DND-41 (cell line): ENCODE measurements around the gene INTU.

ENCODE experiments used
- CTCF ChIP-seq: IDR thresholded peaks from 2 replicates; pipeline ENCODE4 v1.5.1; 2012; ENCODE audit warnings: borderline replicate concordance, low read length, moderate library complexity, mild to moderate bottlenecking; ENCODE audit not compliant: poor library complexity, severe bottlenecking; ENCODE audit errors: extremely low read depth
- EZH2 ChIP-seq: IDR thresholded peaks from 3 replicates; pipeline ENCODE4 v1.6.1; 2012; ENCODE audit warnings: borderline replicate concordance, low read depth, mild to moderate bottlenecking, moderate library complexity, low read length, inconsistent platforms; ENCODE audit not compliant: severe bottlenecking

DNA sequence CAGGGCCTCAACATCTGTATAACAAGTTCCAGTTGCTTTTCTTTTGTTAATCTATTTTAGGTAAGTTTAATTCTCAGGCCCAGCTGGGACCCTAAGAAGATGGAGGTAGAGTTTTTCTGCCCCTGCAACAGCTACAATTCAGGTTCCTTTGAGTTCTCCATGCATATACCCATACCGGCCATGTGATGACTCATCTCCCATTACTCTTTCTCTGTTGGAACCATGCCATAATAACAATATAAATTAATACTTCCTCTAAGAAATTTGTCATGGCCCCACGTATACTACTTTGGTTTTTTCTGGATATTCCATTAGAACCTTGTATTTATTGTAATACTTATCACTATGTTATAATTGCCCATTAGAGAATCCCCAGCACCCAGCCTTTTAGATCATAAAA, 1.3 kb upstream of the INTU start:
- no peak for TF ChIP-seq CTCF
- TF ChIP-seq EZH2, result no peak
